T-helper 2 cell treated with Interferon-gamma antibody and Interleukin-4, amounts not matched to agents 5 μg/mL and 100 μg/mL, for 36 hours (primary cell): ENCODE data around the gene DPYSL3.

Experiments
- DNase-seq: peaks from one replicate; pipeline ENCODE4 v3.0.0; 2021; ENCODE audit warnings: low spot score
- H3K27ac Mint-ChIP-seq: one replicate; pipeline ENCODE4 v1.8.0; 2021; ENCODE audit warnings: mild to moderate bottlenecking, mixed read lengths
- H3K27me3 Mint-ChIP-seq: one replicate; pipeline ENCODE4 v1.8.0; 2021; ENCODE audit warnings: low read depth, mixed read lengths
- H3K36me3 Mint-ChIP-seq: one replicate; pipeline ENCODE4 v1.8.0; 2021; ENCODE audit warnings: low read depth, mixed read lengths
- H3K4me1 Mint-ChIP-seq: one replicate; pipeline ENCODE4 v1.8.0; 2021; ENCODE audit warnings: low read depth, mixed read lengths
- H3K4me3 Mint-ChIP-seq: one replicate; pipeline ENCODE4 v1.8.0; 2022; ENCODE audit warnings: mild to moderate bottlenecking, moderate library complexity, mixed read lengths
- H3K9me3 Mint-ChIP-seq: one replicate; pipeline ENCODE4 v1.8.0; 2021; ENCODE audit warnings: mixed read lengths

The DPYSL3 gene

DNA sequence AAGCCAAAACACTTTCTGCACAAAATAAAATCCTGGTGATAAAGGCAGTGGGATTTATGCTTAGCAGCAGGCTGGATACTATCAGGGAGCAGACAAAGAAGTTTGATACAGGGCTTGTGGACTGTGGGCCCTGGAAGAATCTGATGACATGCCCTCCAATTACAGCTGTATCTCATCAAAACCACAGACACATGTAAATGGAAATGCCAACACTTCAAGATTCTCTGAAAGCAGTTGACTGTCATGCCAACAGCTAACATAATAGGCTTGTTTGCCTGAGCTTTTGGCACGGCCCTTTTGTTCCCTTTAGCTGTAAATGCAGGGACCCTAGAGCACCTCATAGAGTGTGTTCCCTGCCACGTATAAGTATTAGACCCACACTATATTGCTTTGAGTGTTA lies 160.6 kb downstream of the DPYSL3 start:
- no peaks in the 10 kb centered on the region for H3K27me3 Mint-ChIP-seq
- no peak overlapping the region for H3K27ac Mint-ChIP-seq
- no peaks in the 10 kb centered on the region for H3K9me3 Mint-ChIP-seq
- H3K4me3 Mint-ChIP-seq: no peak overlapping the region
- DNase-seq: no peak
- no peaks in the 10 kb centered on the region for H3K4me1 Mint-ChIP-seq
- no peaks in the 10 kb centered on the region for H3K36me3 Mint-ChIP-seq

DNA sequence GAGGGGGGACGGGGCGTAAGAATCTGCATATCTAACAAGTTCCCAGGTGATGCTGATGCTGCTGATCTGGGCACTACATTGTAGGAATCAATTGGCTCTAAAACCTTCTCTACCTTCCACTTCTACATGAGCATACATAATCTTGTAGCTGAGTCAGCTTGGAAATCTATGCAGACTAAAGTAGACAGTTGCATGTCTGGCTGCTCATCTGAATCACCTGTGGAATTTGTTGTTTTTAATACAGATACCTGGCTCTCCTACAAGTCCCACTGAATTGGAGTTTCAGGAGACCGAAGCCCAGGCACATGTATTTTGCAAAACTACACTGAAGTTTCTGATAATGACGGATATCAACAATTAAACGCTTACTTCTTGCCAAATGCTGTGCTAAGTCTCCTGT lies 161.4 kb downstream of the DPYSL3 start:
- Mint-ChIP-seq H3K27me3 (no peaks in the 10 kb centered on the region), H3K27ac (no peak overlapping the region), H3K4me3 (no peak overlapping the region), H3K36me3 (no peaks in the 10 kb centered on the region), H3K4me1 (no peaks in the 10 kb centered on the region), H3K9me3 (no peaks in the 10 kb centered on the region)
- DNase-seq: no peak

DNA sequence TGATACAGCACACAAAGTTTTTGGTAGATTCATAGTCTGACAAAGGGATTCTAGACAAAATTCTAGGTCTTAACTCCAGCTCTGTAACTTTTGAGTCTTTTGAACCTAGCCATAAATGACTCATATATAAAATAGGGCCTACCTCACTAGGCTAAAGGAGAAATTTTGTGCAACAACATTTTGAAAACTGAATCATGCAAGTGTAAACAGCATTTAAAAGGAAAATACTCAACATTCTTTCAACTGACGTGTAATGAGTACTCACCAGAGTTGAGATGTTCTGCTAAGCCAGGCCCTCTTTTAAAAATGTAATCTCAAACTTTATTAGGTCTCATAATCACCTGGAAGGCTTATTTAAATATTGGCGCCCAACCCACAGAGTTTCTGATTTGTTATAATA lies 161.8 kb downstream of the DPYSL3 start:
- Mint-ChIP-seq H3K4me3 (no peak overlapping the region), H3K27me3 (no peaks in the 10 kb centered on the region), H3K4me1 (no peaks in the 10 kb centered on the region), H3K9me3 (no peaks in the 10 kb centered on the region), H3K36me3 (no peaks in the 10 kb centered on the region), H3K27ac (no peak overlapping the region)
- DNase-seq: no peak

- H3K27ac Mint-ChIP-seq: no peak overlapping the region
- H3K27me3 Mint-ChIP-seq: no peaks in the 10 kb centered on the region
- no peaks in the 10 kb centered on the region for H3K36me3 Mint-ChIP-seq
- DNase-seq: no peak
- H3K4me3 Mint-ChIP-seq: no peak overlapping the region
- no peaks in the 10 kb centered on the region for H3K4me1 Mint-ChIP-seq
- no peaks in the 10 kb centered on the region for H3K9me3 Mint-ChIP-seq
These were observed 163.8 kb downstream of the DPYSL3 start for GRCh38 chr5:147346006-147346561.

DNA sequence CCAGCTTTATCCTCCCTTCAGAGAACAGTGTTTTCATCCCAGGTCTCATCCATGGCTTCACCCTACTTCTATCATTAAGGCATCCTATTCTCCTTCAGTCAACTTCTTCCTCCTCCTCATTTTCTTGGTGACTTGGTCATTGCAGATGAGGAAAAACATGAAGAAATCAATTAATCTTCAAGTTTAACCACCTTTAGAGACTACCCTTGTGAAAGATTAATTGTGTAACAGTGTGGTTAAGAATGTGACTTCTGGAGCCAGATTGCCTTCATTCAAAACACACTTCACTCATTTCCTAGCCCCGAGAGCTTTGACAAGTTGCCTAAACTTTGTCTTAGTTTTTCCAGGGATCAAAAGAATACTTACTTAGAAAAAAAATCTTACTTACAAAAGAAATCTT lies 165.0 kb downstream of the DPYSL3 start:
- no peak for DNase-seq
- Mint-ChIP-seq H3K4me3 (no peak overlapping the region), H3K9me3 (no peaks in the 10 kb centered on the region), H3K27ac (no peak overlapping the region), H3K27me3 (no peaks in the 10 kb centered on the region), H3K36me3 (no peaks in the 10 kb centered on the region), H3K4me1 (no peaks in the 10 kb centered on the region)

GRCh38 chr5:147341345-147341744 lies 168.5 kb downstream of the DPYSL3 start:
- DNase-seq: no peak
- Mint-ChIP-seq H3K27ac (no peak overlapping the region), H3K9me3 (no peaks in the 10 kb centered on the region), H3K4me3 (no peak overlapping the region), H3K4me1 (no peaks in the 10 kb centered on the region), H3K27me3 (no peaks in the 10 kb centered on the region), H3K36me3 (no peaks in the 10 kb centered on the region)

GRCh38 chr5:147340941-147341340 lies 168.9 kb downstream of the DPYSL3 start:
- H3K36me3 Mint-ChIP-seq: no peaks in the 10 kb centered on the region
- no peaks in the 10 kb centered on the region for H3K9me3 Mint-ChIP-seq
- no peaks in the 10 kb centered on the region for H3K4me1 Mint-ChIP-seq
- DNase-seq: no peak
- H3K27ac Mint-ChIP-seq: no peak overlapping the region
- no peaks in the 10 kb centered on the region for H3K27me3 Mint-ChIP-seq
- H3K4me3 Mint-ChIP-seq: no peak overlapping the region
